ENCODE data around the gene TUBD1. TPM values are rescaled to one million over a fixed set of nuclear protein-coding genes. Genes with fewer than 3 reads are reported as not detected.
A peak's percentile ranks its signal among the peaks of the same experiment; 100 is the strongest.

The TUBD1 gene
- polyA plus RNA-seq, 3 donors = 2.9 to 7.3 (median 3.9) TPM

DNA sequence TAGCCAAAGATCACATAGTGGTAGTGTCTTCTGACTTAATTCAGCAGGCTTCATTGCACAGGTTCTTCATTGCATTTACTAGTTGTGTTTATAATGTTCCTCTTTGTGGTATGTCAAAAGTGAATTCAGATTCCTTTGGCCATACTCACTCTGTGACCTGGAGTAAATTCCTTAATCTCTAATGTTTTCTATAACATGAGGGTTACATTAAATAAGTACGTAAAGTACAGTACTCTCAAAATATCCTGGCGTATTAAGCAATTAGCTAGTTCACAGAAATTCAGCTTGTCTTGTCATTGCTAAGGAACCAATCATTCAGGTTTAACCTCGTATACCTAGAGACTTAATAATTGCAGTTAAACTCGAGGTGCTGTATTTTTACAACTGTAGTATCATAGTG is 4.3 kb upstream of the TUBD1 start:
- no peak overlapping the region for H3K4me3 Mint-ChIP-seq
- peaks cover 25% of the 10 kb centered on the region for H3K4me1 Mint-ChIP-seq
- intact Hi-C loops (cut with micrococcal nuclease) = no loop called here

GRCh38 chr17:59893676-59894100 is 945 bp upstream of the TUBD1 start:
- no peak for TF ChIP-seq CTCF (IDR thresholded peaks at IDR 0.05)
- Histone ChIP-seq H3K79me2 (ENCODE audit: insufficient read depth, low read length) (peaks cover 75% of the 10 kb centered on the region), H3K4me3 (replicated peaks in 1 of 3; ENCODE audit: low read depth in 2 of 3, low read length in 3 of 3) (peak overlapping the region; percentile 80 to 83 (median 82)), H3K36me3 (replicated peaks in 1 of 2; ENCODE audit: control insufficient read depth in 1 of 2, insufficient read depth in 2 of 2, low read length in 2 of 2) (peaks cover 0 to 23% of the 10 kb centered on the region in 2 donors), H4K20me1 (ENCODE audit: insufficient read depth, low read length) (peaks cover 25% of the 10 kb centered on the region), H3K4me2 (replicated peaks; ENCODE audit: extremely low read depth, low read length, poor library complexity, severe bottlenecking) (peak overlapping the region; percentile 86), H3K27me3 (ENCODE audit: control insufficient read depth in 2 of 2, insufficient read depth in 2 of 2, low read length in 2 of 2) (no peaks in the 10 kb centered on the region), H3K9ac (ENCODE audit: insufficient read depth, low read length, poor library complexity, severe bottlenecking) (peak overlapping the region; percentile 98), H3K9me3 (replicated peaks in 1 of 2; ENCODE audit: control insufficient read depth in 1 of 2, insufficient read depth in 1 of 2, low read length in 2 of 2) (no peaks in the 10 kb centered on the region), H3K4me1 (ENCODE audit: control insufficient read depth in 1 of 2, insufficient read depth in 2 of 2, low read length in 2 of 2) (peaks cover 21 to 27% of the 10 kb centered on the region in 2 donors), H3K27ac (ENCODE audit: low read depth in 1 of 2, low read length in 2 of 2) (peak overlapping the region; percentile 78 to 83), H2AFZ (ENCODE audit: insufficient read depth, low read depth, low read length, poor library complexity, severe bottlenecking) (peak overlapping the region; percentile 85)
- Mint-ChIP-seq H3K27ac (peak overlapping the region; percentile 94 to 98 (median 96)), H3K36me3 (peaks cover 8 to 28% of the 10 kb centered on the region in 2 donors), H3K4me3 (peak overlapping the region; percentile 96 to 98), H3K4me1 (peaks cover 30% of the 10 kb centered on the region), H3K9me3 (no peaks in the 10 kb centered on the region), H3K27me3 (ENCODE audit: low read depth in 3 of 3) (no peaks in the 10 kb centered on the region)
- intact Hi-C loops (cut with micrococcal nuclease) = no loop called here
- WGBS (ENCODE audit: insufficient coverage) = 0% methylated on average over 3 of the region's 11 CpGs
- no peak for DNase-seq

More for the DNA sequence above, 4.3 kb upstream of the TUBD1 start:
- Mint-ChIP-seq H3K9me3 (no peaks in the 10 kb centered on the region), H3K36me3 (peaks cover 8 to 26% of the 10 kb centered on the region in 2 donors), H3K27me3 (ENCODE audit: low read depth in 3 of 3) (no peaks in the 10 kb centered on the region), H3K27ac (no peak overlapping the region)
- H3K79me2 ChIP-seq (ENCODE audit: insufficient read depth, low read length) = peaks cover 91% of the 10 kb centered on the region
- peak overlapping the region in 1 of 2 donors; percentile 28 for H3K27ac ChIP-seq (ENCODE audit: low read depth in 1 of 2, low read length in 2 of 2)
- no peak overlapping the region for H3K4me3 ChIP-seq (replicated peaks in 1 of 3; ENCODE audit: low read depth in 2 of 3, low read length in 3 of 3)
- H3K36me3 ChIP-seq (replicated peaks in 1 of 2; ENCODE audit: control insufficient read depth in 1 of 2, insufficient read depth in 2 of 2, low read length in 2 of 2) = peaks cover 0 to 10% of the 10 kb centered on the region in 2 donors
- H3K9ac ChIP-seq (ENCODE audit: insufficient read depth, low read length, poor library complexity, severe bottlenecking) = no peak overlapping the region
- H3K4me1 ChIP-seq (ENCODE audit: control insufficient read depth in 1 of 2, insufficient read depth in 2 of 2, low read length in 2 of 2) = peaks cover 14 to 18% of the 10 kb centered on the region in 2 donors
- no peak overlapping the region for H3K4me2 ChIP-seq (replicated peaks; ENCODE audit: extremely low read depth, low read length, poor library complexity, severe bottlenecking)
- DNase-seq = no peak
- no peak for TF ChIP-seq CTCF (IDR thresholded peaks at IDR 0.05)
- peaks cover 56% of the 10 kb centered on the region for H4K20me1 ChIP-seq (ENCODE audit: insufficient read depth, low read length)
- 100% methylated on average over 2 of the region's 4 CpGs for WGBS (ENCODE audit: insufficient coverage)
- H3K9me3 ChIP-seq (replicated peaks in 1 of 2; ENCODE audit: control insufficient read depth in 1 of 2, insufficient read depth in 1 of 2, low read length in 2 of 2) = no peaks in the 10 kb centered on the region
- no peak overlapping the region for H2AFZ ChIP-seq (ENCODE audit: insufficient read depth, low read depth, low read length, poor library complexity, severe bottlenecking)
- no peaks in the 10 kb centered on the region for H3K27me3 ChIP-seq (ENCODE audit: control insufficient read depth in 2 of 2, insufficient read depth in 2 of 2, low read length in 2 of 2)
